OCI-LY1 (cell line): ENCODE results near the gene GAGE1.
"Not testable (repeated sequence)": the region's sequence is repeated elsewhere in the genome, so short reads cannot be mapped to it uniquely, and the experiment has no call there.

ENCODE experiments used
- H2AFZ ChIP-seq: fragments of 200-600 bp; sonication (generic), shearing (Covaris generic); 2 replicates; pipeline ENCODE4 v1.6.0; 2014; ENCODE audit warnings: antibody characterized with exemption, mild to moderate bottlenecking, low read length
- H3F3A ChIP-seq: fragments of 200-600 bp; sonication (generic), shearing (Covaris generic); 2 replicates; pipeline ENCODE4 v1.6.0; 2014; ENCODE audit warnings: mild to moderate bottlenecking, antibody characterized with exemption, low read length, moderate library complexity; ENCODE audit not compliant: insufficient read depth
- H3K27ac ChIP-seq: fragments of 200-600 bp; sonication (generic); 2 replicates; pipeline ENCODE4 v1.5.1; 2014; ENCODE audit warnings: low read length, mixed run types, mild to moderate bottlenecking, low read depth; ENCODE audit not compliant: poor library complexity, severe bottlenecking
- H3K27me3 ChIP-seq: fragments of 200-600 bp; sonication (generic); 2 replicates; pipeline ENCODE4 v1.6.0; 2014; ENCODE audit warnings: antibody characterized with exemption, mild to moderate bottlenecking, low read length, moderate library complexity; ENCODE audit not compliant: insufficient read depth
- H3K36me3 ChIP-seq: fragments of 200-600 bp; sonication (generic); 2 replicates; pipeline ENCODE4 v1.6.1; 2014; ENCODE audit warnings: mild to moderate bottlenecking, antibody characterized with exemption, low read length, moderate library complexity, mixed read lengths; ENCODE audit not compliant: insufficient read depth
- H3K4me1 ChIP-seq: fragments of 200-600 bp; sonication (generic); 2 replicates; pipeline ENCODE4 v1.5.1; 2014; ENCODE audit warnings: mild to moderate bottlenecking, low read length, moderate library complexity; ENCODE audit not compliant: insufficient read depth, severe bottlenecking
- H3K4me2 ChIP-seq: fragments of 200-600 bp; sonication (generic), shearing (Covaris generic); 2 replicates; pipeline ENCODE4 v1.6.1; 2014; ENCODE audit warnings: low read length
- H3K4me3 ChIP-seq: fragments of 200-600 bp; sonication (generic); 2 replicates; pipeline ENCODE4 v1.5.1; 2014; ENCODE audit warnings: low read length, low read depth, mild to moderate bottlenecking, mixed read lengths; ENCODE audit not compliant: poor library complexity, severe bottlenecking
- H3K79me2 ChIP-seq: fragments of 200-600 bp; shearing (Covaris generic); 2 replicates; pipeline ENCODE4 v1.6.1; 2016; ENCODE audit warnings: mixed run types, low read length, mixed read lengths; ENCODE audit not compliant: insufficient read depth
- H3K9ac ChIP-seq: fragments of 200-600 bp; sonication (generic), shearing (Covaris generic); 2 replicates; pipeline ENCODE4 v1.6.1; 2014; ENCODE audit warnings: mild to moderate bottlenecking, low read length, mixed read lengths
- H3K9me2 ChIP-seq: fragments of 200-600 bp; sonication (generic), shearing (Covaris generic); 2 replicates; pipeline ENCODE4 v1.6.1; 2014; ENCODE audit warnings: low read depth, mild to moderate bottlenecking, low read length, mixed read lengths
- H3K9me3 ChIP-seq: fragments of 200-600 bp; shearing (Covaris generic); 2 replicates; pipeline ENCODE4 v1.6.1; 2014; ENCODE audit warnings: low read length, mixed read lengths
- H4K20me1 ChIP-seq: fragments of 200-600 bp; sonication (generic), shearing (Covaris generic); 2 replicates; pipeline ENCODE4 v1.6.0; 2016; ENCODE audit warnings: mild to moderate bottlenecking, low read length; ENCODE audit not compliant: insufficient read depth
- EZH2 ChIP-seq: fragments of 200-600 bp; sonication (generic), shearing (Covaris generic); IDR thresholded peaks from 2 replicates; pipeline ENCODE4 v1.8.0; 2017; ENCODE audit warnings: borderline replicate concordance, mixed run types, mild to moderate bottlenecking, antibody characterized with exemption, low read length, moderate library complexity, mixed read lengths
- TF ChIP-seq, protein P1 (sequence below): fragments of 200-600 bp; sonication (generic), shearing (Covaris generic); IDR thresholded peaks from 2 replicates; pipeline ENCODE4 v1.5.1; 2017; ENCODE audit warnings: mild to moderate bottlenecking, antibody characterized with exemption, low read length, moderate library complexity, mixed read lengths

GAGE1 gene

GRCh38 chrX:49589769-49590478 lies 8.9 kb upstream of the GAGE1 start:
- not testable (repeated sequence) for H3K79me2 ChIP-seq, H3K9me2 ChIP-seq, H3K4me2 ChIP-seq, H3F3A ChIP-seq, H3K36me3 ChIP-seq, H3K27ac ChIP-seq, H4K20me1 ChIP-seq, H3K4me1 ChIP-seq, H3K4me3 ChIP-seq, H3K9ac ChIP-seq, H2AFZ ChIP-seq, H3K27me3 ChIP-seq, H3K9me3 ChIP-seq

DNA sequence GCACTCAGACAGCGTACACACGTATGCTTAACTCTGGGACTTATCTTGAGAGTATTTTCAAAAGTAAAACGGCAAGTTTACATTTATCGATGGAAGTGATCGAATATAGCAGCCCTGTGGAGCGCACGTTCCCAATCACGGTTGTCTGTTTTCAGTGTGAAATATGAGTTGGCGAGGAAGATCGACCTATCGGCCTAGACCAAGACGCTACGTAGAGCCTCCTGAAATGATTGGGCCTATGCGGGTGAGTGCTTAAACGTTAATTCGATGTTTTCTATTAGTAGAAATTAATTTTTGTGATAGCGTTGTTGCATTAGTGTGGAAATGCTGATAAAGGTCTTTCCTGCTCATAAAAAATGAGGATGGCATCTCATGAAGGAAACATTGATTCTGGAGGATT lies 8.3 kb upstream of the GAGE1 start:
- H4K20me1 ChIP-seq, H3K27ac ChIP-seq, H3K36me3 ChIP-seq, H3K27me3 ChIP-seq, H3F3A ChIP-seq, H2AFZ ChIP-seq, H3K79me2 ChIP-seq, H3K9me3 ChIP-seq, H3K4me3 ChIP-seq, H3K9me2 ChIP-seq, H3K4me2 ChIP-seq, H3K4me1 ChIP-seq, H3K9ac ChIP-seq: not testable (repeated sequence)

DNA sequence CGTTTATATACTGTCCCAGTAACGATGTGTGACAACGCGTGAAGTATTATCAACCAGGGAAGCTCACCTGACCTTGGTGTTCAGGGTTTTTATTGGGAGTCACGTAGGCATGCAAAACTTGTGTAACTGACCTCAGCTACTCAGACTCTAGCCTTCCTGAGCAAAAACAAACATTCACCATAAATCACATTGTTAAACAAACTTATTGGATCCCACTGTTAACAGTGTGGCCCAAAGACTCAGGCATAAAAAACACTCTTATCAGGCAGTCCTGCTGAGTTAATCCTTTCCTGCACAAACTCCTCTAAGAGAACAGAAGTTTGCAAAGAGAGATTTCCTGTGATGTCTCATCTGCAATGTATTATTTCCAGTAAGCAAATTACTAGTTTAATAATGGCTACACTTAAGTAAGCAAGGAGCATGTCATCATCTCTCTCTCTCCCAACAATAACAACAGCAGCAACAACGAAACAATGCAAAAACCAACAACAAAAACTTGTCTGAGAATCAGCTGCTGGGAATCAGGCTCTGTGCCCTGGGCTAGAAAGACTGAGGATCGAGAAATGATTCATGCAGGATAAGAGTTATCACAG lies 12.0 kb downstream of the GAGE1 start:
- Histone ChIP-seq H3K9me3 (no peaks in the 10 kb centered on the region), H3K4me3 (no peak overlapping the region), H3K9ac (no peak overlapping the region), H3F3A (no peaks in the 10 kb centered on the region), H3K27ac (no peak overlapping the region), H3K27me3 (no peaks in the 10 kb centered on the region), H2AFZ (no peak overlapping the region), H3K4me2 (no peak overlapping the region), H3K79me2 (no peaks in the 10 kb centered on the region), H3K9me2 (no peaks in the 10 kb centered on the region), H4K20me1 (no peaks in the 10 kb centered on the region), H3K4me1 (no peaks in the 10 kb centered on the region), H3K36me3 (no peaks in the 10 kb centered on the region)
- TF ChIP-seq, protein P1, sequence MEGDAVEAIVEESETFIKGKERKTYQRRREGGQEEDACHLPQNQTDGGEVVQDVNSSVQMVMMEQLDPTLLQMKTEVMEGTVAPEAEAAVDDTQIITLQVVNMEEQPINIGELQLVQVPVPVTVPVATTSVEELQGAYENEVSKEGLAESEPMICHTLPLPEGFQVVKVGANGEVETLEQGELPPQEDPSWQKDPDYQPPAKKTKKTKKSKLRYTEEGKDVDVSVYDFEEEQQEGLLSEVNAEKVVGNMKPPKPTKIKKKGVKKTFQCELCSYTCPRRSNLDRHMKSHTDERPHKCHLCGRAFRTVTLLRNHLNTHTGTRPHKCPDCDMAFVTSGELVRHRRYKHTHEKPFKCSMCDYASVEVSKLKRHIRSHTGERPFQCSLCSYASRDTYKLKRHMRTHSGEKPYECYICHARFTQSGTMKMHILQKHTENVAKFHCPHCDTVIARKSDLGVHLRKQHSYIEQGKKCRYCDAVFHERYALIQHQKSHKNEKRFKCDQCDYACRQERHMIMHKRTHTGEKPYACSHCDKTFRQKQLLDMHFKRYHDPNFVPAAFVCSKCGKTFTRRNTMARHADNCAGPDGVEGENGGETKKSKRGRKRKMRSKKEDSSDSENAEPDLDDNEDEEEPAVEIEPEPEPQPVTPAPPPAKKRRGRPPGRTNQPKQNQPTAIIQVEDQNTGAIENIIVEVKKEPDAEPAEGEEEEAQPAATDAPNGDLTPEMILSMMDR: no peak
- no peak for TF ChIP-seq EZH2

DNA sequence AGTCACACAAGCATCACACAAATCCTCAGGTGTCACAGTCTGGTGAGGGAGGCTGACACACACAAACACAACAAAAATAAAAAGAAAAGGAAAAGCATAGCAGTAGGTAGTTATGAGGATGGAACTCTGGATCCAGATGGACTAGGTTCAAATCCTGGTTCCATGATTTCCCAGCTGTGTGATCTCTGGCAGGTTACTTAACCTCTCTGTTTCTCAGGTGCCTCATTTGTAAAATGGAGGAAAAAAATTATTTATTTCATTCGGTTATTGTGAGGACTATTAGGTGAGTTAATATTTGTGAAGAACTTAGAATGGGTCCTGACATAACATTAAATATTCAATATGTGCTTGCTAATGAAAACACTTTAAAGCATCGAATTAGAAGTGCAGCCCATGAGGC lies 19.8 kb downstream of the GAGE1 start:
- Histone ChIP-seq H2AFZ (no peak overlapping the region), H3K79me2 (no peaks in the 10 kb centered on the region), H3K4me3 (no peak overlapping the region), H3F3A (no peaks in the 10 kb centered on the region), H3K36me3 (no peaks in the 10 kb centered on the region), H3K4me1 (no peaks in the 10 kb centered on the region), H4K20me1 (no peaks in the 10 kb centered on the region), H3K9me3 (no peaks in the 10 kb centered on the region), H3K27ac (no peak overlapping the region), H3K27me3 (no peaks in the 10 kb centered on the region), H3K9me2 (no peaks in the 10 kb centered on the region), H3K4me2 (no peak overlapping the region), H3K9ac (no peak overlapping the region)
- no peak for TF ChIP-seq EZH2
- TF ChIP-seq, protein P1: no peak
